ENCODE data around the gene NFATC1.

Gene NFATC1

GRCh38 chr18:79418236-79418635, 22.5 kb downstream of the NFATC1 start:
- H3K4me3 ChIP-seq (ENCODE audit: low read length) = no peak overlapping the region
- DNase-seq (ENCODE audit: low read depth) = no peak
- TF ChIP-seq CTCF (conservative IDR thresholded peaks at IDR 0.05; ENCODE audit: low read depth, low read length) = no peak

- no peak for DNase-seq (ENCODE audit: low read depth)
- no peak for TF ChIP-seq CTCF (conservative IDR thresholded peaks at IDR 0.05; ENCODE audit: low read depth, low read length)
- H3K4me3 ChIP-seq (ENCODE audit: low read length) = no peak overlapping the region
Measured at GRCh38 chr18:79418642-79419041, 22.9 kb downstream of the NFATC1 start.

GRCh38 chr18:79420033-79420745, 24.5 kb downstream of the NFATC1 start:
- TF ChIP-seq CTCF (conservative IDR thresholded peaks at IDR 0.05; ENCODE audit: low read depth, low read length) = no peak
- no peak overlapping the region for H3K4me3 ChIP-seq (ENCODE audit: low read length)
- no peak for DNase-seq (ENCODE audit: low read depth)

- H3K4me3 ChIP-seq (ENCODE audit: low read length) = no peak overlapping the region
- TF ChIP-seq CTCF (conservative IDR thresholded peaks at IDR 0.05; ENCODE audit: low read depth, low read length) = no peak
- DNase-seq (ENCODE audit: low read depth) = no peak
Measured at GRCh38 chr18:79421275-79421857, 25.6 kb downstream of the NFATC1 start.

GRCh38 chr18:79422022-79422782, 26.5 kb downstream of the NFATC1 start:
- DNase-seq (ENCODE audit: low read depth) = no peak
- no peak overlapping the region for H3K4me3 ChIP-seq (ENCODE audit: low read length)
- TF ChIP-seq CTCF (conservative IDR thresholded peaks at IDR 0.05; ENCODE audit: low read depth, low read length) = no peak

DNA sequence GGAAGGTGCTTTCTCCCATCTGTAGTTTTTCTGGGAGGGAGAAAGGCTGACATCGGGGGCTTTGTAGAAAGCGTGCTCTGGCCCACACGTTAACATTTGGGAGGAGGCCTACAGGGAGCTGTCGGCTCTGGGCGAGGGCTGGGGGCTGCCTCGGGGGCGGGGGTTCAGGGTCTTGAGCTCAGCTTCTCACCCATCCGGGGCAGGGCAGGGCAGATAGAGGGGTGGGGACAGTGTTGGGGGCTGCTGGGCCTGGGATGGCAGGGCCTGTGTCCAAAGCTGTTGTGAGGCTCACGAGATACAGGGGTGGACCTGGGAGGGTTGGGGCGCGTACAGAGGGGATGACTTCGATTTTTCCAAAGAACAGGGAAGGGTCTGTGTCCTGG, 27.0 kb downstream of the NFATC1 start:
- no peak for TF ChIP-seq CTCF (conservative IDR thresholded peaks at IDR 0.05; ENCODE audit: low read depth, low read length)
- no peak for DNase-seq (ENCODE audit: low read depth)
- H3K4me3 ChIP-seq (ENCODE audit: low read length) = no peak overlapping the region
